ENCODE results near the gene SLC46A3.

The SLC46A3 gene

DNA sequence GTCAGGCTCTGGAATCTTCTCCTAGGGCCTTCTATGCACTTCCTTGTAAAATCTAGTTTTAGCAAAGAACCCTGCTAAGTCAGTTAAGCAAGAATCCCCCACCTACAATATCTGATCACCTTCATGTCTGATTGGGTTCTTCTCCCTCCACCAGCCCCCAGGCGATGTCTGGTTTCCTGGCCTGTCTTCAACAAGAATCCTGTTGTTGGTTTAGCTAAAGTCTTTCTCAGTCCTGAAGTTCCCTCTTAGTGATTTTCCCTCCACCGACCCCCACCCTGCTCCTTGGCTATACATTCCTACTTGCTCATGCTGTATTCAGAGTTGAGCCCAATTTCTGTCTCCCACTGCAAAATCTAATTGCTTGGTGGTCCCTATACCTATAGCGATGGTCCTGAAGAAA, 35.2 kb upstream of the SLC46A3 start:
- CTCF ChIA-PET = no interaction called here
- POLR2A ChIA-PET = no interaction called here
- TF ChIP-seq CTCF (IDR thresholded peaks at IDR 0.05; ENCODE audit: control extremely low read depth, extremely low read depth, low read depth, missing control alignments) = no peak
- DNase-seq (ENCODE audit: extremely low spot score) = no peak

DNA sequence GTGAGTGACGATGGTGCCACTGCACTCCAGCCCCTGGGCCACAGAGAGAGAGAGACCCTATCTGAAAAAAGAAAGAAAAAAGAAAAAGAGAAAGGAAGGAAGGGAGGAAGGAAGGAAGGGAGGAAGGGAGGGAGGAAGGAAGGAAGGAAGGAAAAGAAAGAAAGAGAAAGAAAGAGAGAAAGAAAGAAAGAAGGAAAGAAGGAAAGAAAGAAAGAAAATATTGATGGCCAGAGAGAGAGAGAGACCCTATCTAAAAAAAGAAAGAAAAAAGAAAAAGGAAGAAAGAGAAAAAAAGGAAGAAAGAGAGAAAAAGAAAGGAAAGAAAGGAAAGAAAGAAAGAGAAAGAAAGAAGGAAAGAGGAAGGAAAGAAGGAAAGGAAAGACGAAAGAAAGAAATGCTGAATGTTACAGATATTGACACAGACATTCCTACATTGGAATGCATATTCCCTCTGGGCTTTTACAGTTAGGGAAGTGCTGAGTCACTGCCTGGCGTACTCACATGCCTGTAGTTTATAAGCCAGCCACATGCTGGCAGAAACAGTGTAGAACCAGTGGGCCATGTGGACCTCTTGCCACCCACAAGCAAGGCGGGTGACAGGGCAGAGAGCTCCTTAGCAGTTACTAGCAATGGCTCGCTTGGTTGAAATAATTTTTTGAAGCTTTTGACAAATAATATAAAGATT, 34.6 kb upstream of the SLC46A3 start:
- no peak for TF ChIP-seq CTCF (IDR thresholded peaks at IDR 0.05; ENCODE audit: control extremely low read depth, extremely low read depth, low read depth, missing control alignments)
- ChIA-PET POLR2A (no interaction called here), CTCF (no interaction called here)
- no peak for DNase-seq (ENCODE audit: extremely low spot score)

DNA sequence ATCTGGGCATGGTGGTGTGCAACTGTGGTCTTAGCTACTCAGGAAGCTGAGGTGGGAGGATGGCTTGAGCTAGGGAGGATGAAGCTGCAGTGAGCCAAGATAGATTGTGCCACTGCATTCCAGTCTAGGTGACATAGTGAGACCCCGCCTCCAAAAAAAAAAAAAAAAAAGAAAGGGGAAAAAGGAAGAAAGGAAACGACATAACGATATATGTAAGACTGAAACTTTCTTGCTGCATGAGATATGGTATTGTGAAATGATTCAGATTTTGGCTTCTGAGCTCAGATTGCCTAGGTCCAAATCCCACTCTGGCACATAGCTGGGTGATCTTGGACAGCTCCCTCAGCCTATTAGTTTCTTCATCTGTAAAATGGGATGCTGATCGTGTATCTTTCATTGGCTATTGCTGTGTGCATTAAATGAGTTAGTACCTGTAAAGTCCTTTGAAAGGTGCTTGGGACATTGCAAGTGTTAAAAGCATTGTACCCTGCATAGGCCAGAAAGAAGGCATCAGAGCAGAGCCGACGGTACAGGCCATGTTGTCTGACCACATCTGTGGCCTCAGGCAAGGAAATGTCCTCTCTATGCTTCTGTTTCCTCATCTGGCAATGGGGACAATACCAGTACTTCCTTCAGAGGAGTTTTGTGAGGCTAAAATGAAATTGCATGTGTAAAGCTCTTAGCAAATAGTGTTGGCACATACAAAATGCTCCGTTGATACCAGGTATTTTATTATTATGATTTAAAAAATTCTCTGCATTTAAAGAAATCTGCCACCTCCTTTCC, 32.6 kb upstream of the SLC46A3 start:
- CTCF ChIA-PET = interaction anchor here (0.9 to 1.3 kb wide), 2 partner anchors 13 to 32 kb away, joined by 3 read pairs; partner anchors contain the start of gene SLC46A3
- POLR2A ChIA-PET = interaction anchor here (0.6 kb wide), 1 partner anchor 9 kb away, joined by 4 read pairs; no protein-coding TSS in a partner anchor
- no peak for DNase-seq (ENCODE audit: extremely low spot score)
- no peak for TF ChIP-seq CTCF (IDR thresholded peaks at IDR 0.05; ENCODE audit: control extremely low read depth, extremely low read depth, low read depth, missing control alignments)

DNA sequence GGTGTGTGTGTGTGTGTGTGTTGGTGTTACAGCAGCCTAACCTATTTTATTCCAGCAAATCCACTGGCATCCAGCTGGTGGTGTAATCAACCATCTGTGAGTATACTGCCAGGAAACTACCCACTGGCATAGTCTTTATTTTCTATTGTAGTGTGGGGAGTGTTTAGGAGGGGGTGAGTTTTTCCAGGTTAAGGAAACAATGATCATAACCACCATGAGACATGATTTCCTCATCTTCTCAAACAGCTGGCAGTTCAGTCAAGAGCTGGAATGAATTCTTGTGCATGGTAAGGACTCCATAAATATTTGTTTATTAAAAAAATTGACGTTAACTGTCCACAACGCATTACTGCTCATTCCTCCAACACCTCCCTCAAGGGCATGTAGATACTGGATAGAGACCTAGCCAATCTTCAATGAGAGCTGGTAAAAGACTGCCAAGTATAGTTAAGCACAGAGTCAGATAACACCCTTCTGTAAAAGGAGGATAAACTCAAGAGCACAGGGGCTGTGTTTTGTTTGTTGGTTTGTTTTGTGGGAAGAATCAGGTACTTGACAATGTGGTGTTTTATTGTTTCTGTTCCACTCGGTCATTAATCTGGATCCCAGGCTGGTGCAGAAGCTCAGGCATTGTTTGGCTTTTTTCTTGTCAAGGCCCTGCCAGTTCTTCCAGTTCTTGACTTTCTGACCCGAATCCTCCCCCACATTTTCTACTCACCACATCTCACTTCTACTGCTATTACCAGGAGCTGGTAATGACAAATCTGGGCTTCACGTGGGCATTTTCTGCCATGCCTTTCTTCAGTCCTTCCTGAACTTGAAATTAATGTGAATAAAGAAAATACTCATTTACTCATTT, 31.6 kb upstream of the SLC46A3 start:
- CTCF ChIA-PET = interaction anchor here (0.9 to 1.3 kb wide), 2 partner anchors 12 to 32 kb away, joined by 3 read pairs; partner anchors contain the start of gene SLC46A3
- POLR2A ChIA-PET = no interaction called here
- DNase-seq (ENCODE audit: extremely low spot score) = no peak
- TF ChIP-seq CTCF (IDR thresholded peaks at IDR 0.05; ENCODE audit: control extremely low read depth, extremely low read depth, low read depth, missing control alignments) = no peak

DNA sequence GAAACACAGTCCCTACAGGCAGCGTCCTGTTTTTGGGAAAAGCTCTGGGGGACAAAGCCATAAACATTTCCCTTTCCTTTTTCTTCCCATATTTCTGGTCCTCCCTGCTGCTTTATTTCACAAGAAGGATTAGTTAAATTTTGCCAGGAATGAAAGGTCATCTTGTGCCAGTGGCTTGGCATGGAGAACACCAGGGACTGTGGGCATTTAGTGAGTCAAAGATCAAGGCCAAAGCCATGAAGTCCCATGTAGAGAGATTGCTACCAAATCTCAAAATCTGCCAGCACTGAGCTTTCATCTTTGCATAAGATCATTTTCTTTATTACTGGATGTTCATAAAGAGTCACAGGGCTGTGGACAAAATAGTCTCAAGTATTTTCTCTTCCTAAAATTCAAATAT, 29.1 kb upstream of the SLC46A3 start:
- ChIA-PET CTCF (interaction anchor here (1.1 kb wide), 1 partner anchor 49 kb away, joined by 4 read pairs; no protein-coding TSS in a partner anchor), POLR2A (no interaction called here)
- TF ChIP-seq CTCF (IDR thresholded peaks at IDR 0.05; ENCODE audit: control extremely low read depth, extremely low read depth, low read depth, missing control alignments) = no peak
- DNase-seq (ENCODE audit: extremely low spot score) = no peak

DNA sequence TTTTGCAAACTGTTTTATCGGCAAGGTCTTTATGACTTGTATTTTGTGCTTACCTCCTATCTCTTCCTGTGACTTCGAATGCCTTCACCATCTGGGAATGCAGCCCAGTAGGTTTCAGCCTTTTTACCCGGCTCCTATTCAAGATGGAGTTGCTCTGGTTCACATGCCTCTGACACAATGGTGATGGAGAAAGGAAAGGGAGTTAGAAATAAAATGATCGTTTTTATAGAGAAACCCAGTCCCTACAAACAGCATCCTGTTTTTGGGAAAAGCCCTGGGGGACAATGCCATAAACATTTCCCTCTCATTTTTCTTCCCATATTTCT, 27.5 kb upstream of the SLC46A3 start:
- DNase-seq (ENCODE audit: extremely low spot score) = no peak
- CTCF ChIA-PET = no interaction called here
- POLR2A ChIA-PET = no interaction called here
- no peak for TF ChIP-seq CTCF (IDR thresholded peaks at IDR 0.05; ENCODE audit: control extremely low read depth, extremely low read depth, low read depth, missing control alignments)

All from GM10248 (cell line).